ENCODE results near the gene ZDHHC8.

DNA sequence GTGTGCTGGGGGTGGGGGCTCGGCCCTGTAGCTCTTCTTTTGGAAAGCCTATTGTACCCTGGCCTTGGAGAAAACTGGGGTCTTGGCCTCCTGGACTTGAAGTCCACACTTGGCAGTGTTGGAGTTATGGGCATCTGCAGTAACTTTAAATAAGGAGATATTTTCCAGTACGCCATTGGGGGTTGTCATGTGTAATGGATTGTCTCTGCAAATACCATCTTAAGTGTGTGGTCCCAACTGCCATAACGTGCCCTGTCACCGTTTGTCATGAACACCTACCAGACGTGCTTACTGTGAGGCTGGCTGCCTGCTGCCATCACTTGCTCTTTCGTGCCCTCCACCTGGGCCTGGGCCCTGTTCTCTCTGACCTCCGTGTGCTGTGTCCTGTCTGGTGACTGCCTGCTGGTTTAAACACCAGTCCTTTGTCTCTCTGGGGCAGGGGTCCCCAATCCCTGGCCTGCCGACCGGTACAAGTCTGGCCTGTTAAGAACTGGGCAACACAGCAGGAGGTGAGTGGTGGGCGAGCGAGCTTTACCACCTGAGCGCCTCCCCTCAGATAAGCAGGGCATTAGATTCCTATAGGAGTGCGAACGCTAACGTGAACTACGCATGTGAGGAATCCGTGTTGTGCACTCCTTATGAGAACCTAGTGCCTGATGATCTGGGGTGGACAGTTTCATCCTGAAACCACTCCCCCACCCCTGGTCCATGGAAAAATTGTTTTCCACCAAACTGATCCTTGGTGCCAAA, 3.6 kb upstream of the ZDHHC8 start:
- no peak for TF ChIP-seq CTCF (IDR thresholded peaks at IDR 0.05)
- no peak for TF ChIP-seq EZH2 (IDR thresholded peaks at IDR 0.05; ENCODE audit: borderline replicate concordance, insufficient read depth, low read depth, low read length, poor library complexity, severe bottlenecking)

All from B cell (primary cell).